ENCODE data around the gene AMD1.

GRCh38 chr6:110849781-110850180, 24.8 kb upstream of the AMD1 start:
- TF ChIP-seq CTCF (IDR thresholded peaks at IDR 0.05; ENCODE audit: low read depth, low read length) (no peak), EZH2phosphoT487 (IDR thresholded peaks at IDR 0.05; ENCODE audit: low read depth) (no peak)
